GM23338 (cell line): ENCODE data around the gene STX16. TPM values are rescaled to one million over a fixed set of nuclear protein-coding genes. Genes with fewer than 3 reads are reported as not detected.

Source experiments
- ATAC-seq: fragments of 200-7000 bp; cut with Tn5 transposase; 3 replicates; pipeline ENCODE4 v1.9.1; 2020
- DNase-seq: peaks from one replicate; pipeline ENCODE4 v3.0.0-alpha.2; 2015; ENCODE audit warnings: low spot score
- H2AFZ ChIP-seq: fragments of 200-600 bp; sonication (generic); 2 replicates; pipeline ENCODE4 v1.8.0; 2016; ENCODE audit warnings: antibody characterized with exemption, mild to moderate bottlenecking, moderate library complexity
- H3F3A ChIP-seq: fragments of 200-600 bp; sonication (generic); replicated peaks from 2 replicates; pipeline ENCODE4 v1.8.0; 2017; ENCODE audit warnings: antibody characterized with exemption, mixed run types, low read depth
- H3K27ac ChIP-seq: fragments of 200-600 bp; sonication (generic); 2 replicates; pipeline ENCODE4 v1.6.1; 2016; ENCODE audit warnings: low read depth
- H3K27me3 ChIP-seq: fragments of 200-600 bp; sonication (generic); 2 replicates; pipeline ENCODE4 v1.8.0; 2016; ENCODE audit warnings: mild to moderate bottlenecking, mixed run types, moderate library complexity; ENCODE audit not compliant: insufficient read depth
- H3K36me3 ChIP-seq: fragments of 200-600 bp; sonication (generic); 2 replicates; pipeline ENCODE4 v1.8.0; 2016; ENCODE audit warnings: mild to moderate bottlenecking; ENCODE audit not compliant: insufficient read depth
- H3K4me1 ChIP-seq: fragments of 200-600 bp; sonication (generic); 2 replicates; pipeline ENCODE4 v1.8.0; 2016; ENCODE audit warnings: mild to moderate bottlenecking, moderate library complexity; ENCODE audit not compliant: insufficient read depth
- H3K4me2 ChIP-seq: fragments of 200-600 bp; sonication (generic); 2 replicates; pipeline ENCODE4 v1.7.1; 2017; ENCODE audit warnings: mixed run types
- H3K4me3 ChIP-seq: fragments of 200-600 bp; sonication (generic); 2 replicates; pipeline ENCODE4 v1.6.1; 2016; ENCODE audit warnings: mixed run types
- H3K79me2 ChIP-seq: fragments of 200-600 bp; sonication (generic); replicated peaks from 2 replicates; pipeline ENCODE4 v1.8.0; 2017; ENCODE audit warnings: mild to moderate bottlenecking; ENCODE audit not compliant: insufficient read depth
- H3K9me2 ChIP-seq: fragments of 200-600 bp; sonication (generic); 2 replicates; pipeline ENCODE4 v1.8.0; 2017; ENCODE audit not compliant: insufficient read depth
- H4K20me1 ChIP-seq: fragments of 200-600 bp; sonication (generic); replicated peaks from 2 replicates; pipeline ENCODE4 v1.8.0; 2017; ENCODE audit warnings: mild to moderate bottlenecking; ENCODE audit not compliant: insufficient read depth
- H3K27ac Mint-ChIP-seq: 2 replicates; pipeline ENCODE4 v1.8.0; 2020; ENCODE audit warnings: inconsistent platforms, mild to moderate bottlenecking, moderate library complexity, mixed read lengths
- H3K27me3 Mint-ChIP-seq: 3 replicates; pipeline ENCODE4 v1.8.0; 2022; ENCODE audit warnings: low read depth, mild to moderate bottlenecking, moderate library complexity, mixed read lengths, inconsistent platforms; ENCODE audit not compliant: insufficient read depth, poor library complexity
- H3K36me3 Mint-ChIP-seq: 3 replicates; pipeline ENCODE4 v1.8.0; 2021; ENCODE audit warnings: low read depth, mild to moderate bottlenecking, inconsistent platforms, moderate library complexity, mixed read lengths
- H3K4me1 Mint-ChIP-seq: 3 replicates; pipeline ENCODE4 v1.8.0; 2020; ENCODE audit warnings: mild to moderate bottlenecking, inconsistent platforms, mixed read lengths
- H3K4me3 Mint-ChIP-seq: 3 replicates; pipeline ENCODE4 v1.8.0; 2021; ENCODE audit warnings: moderate library complexity, mild to moderate bottlenecking, inconsistent platforms, mixed read lengths
- H3K9me3 Mint-ChIP-seq: 3 replicates; pipeline ENCODE4 v1.8.0; 2020; ENCODE audit warnings: moderate library complexity, mild to moderate bottlenecking, inconsistent platforms, mixed read lengths
- CREB1 ChIP-seq: fragments of 250-450 bp; sonication (Bioruptor Pico); IDR thresholded peaks from 2 replicates; pipeline ENCODE4 v1.5.0; 2020; ENCODE audit warnings: low read depth, mild to moderate bottlenecking, moderate library complexity
- EZH2 ChIP-seq: fragments of 200-600 bp; sonication (generic); IDR thresholded peaks from one replicate; pipeline ENCODE4 v1.8.0; 2017; ENCODE audit warnings: antibody characterized with exemption, mild to moderate bottlenecking, low read depth; ENCODE audit not compliant: unreplicated experiment
- EZH2phosphoT487 ChIP-seq: fragments of 200-600 bp; sonication (generic); IDR thresholded peaks from one replicate; pipeline ENCODE4 v1.8.1; 2018; ENCODE audit warnings: antibody characterized with exemption; ENCODE audit not compliant: unreplicated experiment
- JUNB ChIP-seq: IDR thresholded peaks from one replicate; pipeline ENCODE4 v1.6.1; 2016; ENCODE audit warnings: antibody characterized with exemption; ENCODE audit not compliant: unreplicated experiment
- NANOG ChIP-seq: IDR thresholded peaks from 2 replicates; pipeline ENCODE4 v1.6.1; 2016; ENCODE audit warnings: antibody characterized with exemption, borderline replicate concordance
- POLR2AphosphoS5 ChIP-seq: IDR thresholded peaks from 2 replicates; pipeline ENCODE4 v1.6.1; 2016; ENCODE audit warnings: antibody characterized with exemption, low read depth
- STAT1 ChIP-seq: IDR thresholded peaks from one replicate; pipeline ENCODE4 v1.6.1; 2016; ENCODE audit warnings: antibody characterized with exemption; ENCODE audit not compliant: unreplicated experiment
- ZNF114 ChIP-seq: fragments of 250-450 bp; sonication (Bioruptor Pico); IDR thresholded peaks from 2 replicates; pipeline ENCODE4 v1.5.0; 2020; ENCODE audit warnings: mild to moderate bottlenecking, moderate library complexity
- ZNF331 ChIP-seq: fragments of 250-450 bp; sonication (Bioruptor Pico); IDR thresholded peaks from 2 replicates; pipeline ENCODE4 v1.5.0; 2020; ENCODE audit warnings: low read depth, mild to moderate bottlenecking, moderate library complexity
- ZNF462 ChIP-seq: fragments of 250-450 bp; sonication (Bioruptor Pico); IDR thresholded peaks from 2 replicates; pipeline ENCODE4 v1.5.0; 2020; ENCODE audit warnings: mild to moderate bottlenecking, moderate library complexity
- polyA plus RNA-seq: library from polyadenylated mRNA; unstranded; fragments of >200 nt; fragmentation: Nextera tagmentation; extraction: Ambion mirVana; gene quantifications from 2 replicates; pipeline ENCODE4 v1.2.1, GENCODE V29; 2016
- total RNA-seq: library from RNA; depleted of rRNA; stranded (reverse); fragments of >200 nt; shearing (Covaris generic); gene quantifications from 2 replicates; pipeline ENCODE4 v1.2.3, GENCODE V29; 2014
- TF ChIP-seq, protein P1 (sequence below): IDR thresholded peaks from 2 replicates; pipeline ENCODE4 v1.6.1; 2016; ENCODE audit warnings: antibody characterized with exemption
- TF ChIP-seq, protein P2 (sequence below): IDR thresholded peaks from one replicate; pipeline ENCODE4 v1.6.1; 2018; ENCODE audit warnings: antibody characterized with exemption; ENCODE audit not compliant: unreplicated experiment
- TF ChIP-seq, protein P3 (sequence below), 2 experiments: fragments of 200-600 bp in 1 of 2; sonication (generic) in 1 of 2; conservative IDR thresholded peaks; 2 replicates each; pipeline versions ENCODE4 v1.5.1 to v1.6.1; 2016 to 2017; ENCODE audit warnings: antibody characterized with exemption in 2 of 2, low read depth in 2 of 2, mild to moderate bottlenecking in 2 of 2, moderate library complexity in 1 of 2

STX16 gene
- total and polyA plus RNA-seq, 2 experiments from 2014 or later, result 31.2 to 70.5 TPM

DNA sequence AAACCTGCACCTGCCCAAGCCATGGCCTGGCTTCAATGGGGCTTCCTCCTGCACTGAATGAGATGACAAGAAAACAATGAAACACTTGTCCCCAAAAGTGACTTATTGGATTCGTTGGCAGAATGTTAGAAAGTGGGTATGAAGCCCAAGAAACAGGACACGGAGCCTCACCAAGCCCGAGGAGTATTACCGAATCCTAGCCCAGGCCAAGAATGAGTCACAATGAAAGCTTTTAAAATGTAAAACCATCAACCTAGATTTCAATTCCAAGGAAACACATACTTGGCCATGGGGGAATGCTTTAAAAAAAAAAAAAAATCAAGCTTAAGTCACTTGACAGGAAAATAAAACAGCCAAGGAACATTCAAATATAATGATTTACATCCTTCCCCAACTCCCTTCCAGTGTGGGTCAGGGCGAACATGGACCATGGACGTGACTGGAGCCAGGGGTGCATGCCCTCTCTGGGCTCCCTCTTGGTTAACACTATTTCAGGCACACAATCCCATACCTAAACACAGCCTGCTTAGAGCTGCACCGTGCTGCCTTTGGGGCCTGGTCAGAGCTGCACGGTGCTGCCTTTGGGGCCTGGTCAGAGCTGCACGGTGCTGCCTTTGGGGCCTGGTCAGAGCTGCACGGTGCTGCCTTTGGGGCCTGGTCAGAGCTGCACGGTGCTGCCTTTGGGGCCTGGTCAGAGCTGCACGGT is 3.1 kb upstream of the STX16 start:
- DNase-seq, result no peak
- Histone ChIP-seq H3K27me3 (peaks cover 13% of the 10 kb centered on the region), H2AFZ (peak overlapping the region; percentile 3; the same call in 1 of the 2 replicates), H4K20me1 (no peaks in the 10 kb centered on the region), H3K4me3 (no peak overlapping the region), H3K27ac (no peak overlapping the region), H3K9me2 (no peaks in the 10 kb centered on the region), H3K79me2 (peaks cover 12% of the 10 kb centered on the region), H3F3A (no peaks in the 10 kb centered on the region), H3K36me3 (no peaks in the 10 kb centered on the region), H3K4me2 (no peak overlapping the region), H3K4me1 (peaks cover 13% of the 10 kb centered on the region)
- H3K9me3 Mint-ChIP-seq, result peaks cover 3% of the 10 kb centered on the region; the same call in 2 of the 3 replicates
- H3K27ac Mint-ChIP-seq, result no peak overlapping the region
- H3K4me1 Mint-ChIP-seq, result peaks cover 17% of the 10 kb centered on the region
- TF ChIP-seq STAT1 (no peak), CREB1 (no peak), EZH2phosphoT487 (no peak), EZH2 (no peak), JUNB (no peak), NANOG (no peak), ZNF462 (CRISPR knock-in tag) (no peak), POLR2AphosphoS5 (no peak), ZNF114 (CRISPR knock-in tag) (no peak), ZNF331 (CRISPR knock-in tag) (no peak)
- TF ChIP-seq, protein P1, sequence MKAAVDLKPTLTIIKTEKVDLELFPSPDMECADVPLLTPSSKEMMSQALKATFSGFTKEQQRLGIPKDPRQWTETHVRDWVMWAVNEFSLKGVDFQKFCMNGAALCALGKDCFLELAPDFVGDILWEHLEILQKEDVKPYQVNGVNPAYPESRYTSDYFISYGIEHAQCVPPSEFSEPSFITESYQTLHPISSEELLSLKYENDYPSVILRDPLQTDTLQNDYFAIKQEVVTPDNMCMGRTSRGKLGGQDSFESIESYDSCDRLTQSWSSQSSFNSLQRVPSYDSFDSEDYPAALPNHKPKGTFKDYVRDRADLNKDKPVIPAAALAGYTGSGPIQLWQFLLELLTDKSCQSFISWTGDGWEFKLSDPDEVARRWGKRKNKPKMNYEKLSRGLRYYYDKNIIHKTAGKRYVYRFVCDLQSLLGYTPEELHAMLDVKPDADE, result no peak
- TF ChIP-seq, protein P2, sequence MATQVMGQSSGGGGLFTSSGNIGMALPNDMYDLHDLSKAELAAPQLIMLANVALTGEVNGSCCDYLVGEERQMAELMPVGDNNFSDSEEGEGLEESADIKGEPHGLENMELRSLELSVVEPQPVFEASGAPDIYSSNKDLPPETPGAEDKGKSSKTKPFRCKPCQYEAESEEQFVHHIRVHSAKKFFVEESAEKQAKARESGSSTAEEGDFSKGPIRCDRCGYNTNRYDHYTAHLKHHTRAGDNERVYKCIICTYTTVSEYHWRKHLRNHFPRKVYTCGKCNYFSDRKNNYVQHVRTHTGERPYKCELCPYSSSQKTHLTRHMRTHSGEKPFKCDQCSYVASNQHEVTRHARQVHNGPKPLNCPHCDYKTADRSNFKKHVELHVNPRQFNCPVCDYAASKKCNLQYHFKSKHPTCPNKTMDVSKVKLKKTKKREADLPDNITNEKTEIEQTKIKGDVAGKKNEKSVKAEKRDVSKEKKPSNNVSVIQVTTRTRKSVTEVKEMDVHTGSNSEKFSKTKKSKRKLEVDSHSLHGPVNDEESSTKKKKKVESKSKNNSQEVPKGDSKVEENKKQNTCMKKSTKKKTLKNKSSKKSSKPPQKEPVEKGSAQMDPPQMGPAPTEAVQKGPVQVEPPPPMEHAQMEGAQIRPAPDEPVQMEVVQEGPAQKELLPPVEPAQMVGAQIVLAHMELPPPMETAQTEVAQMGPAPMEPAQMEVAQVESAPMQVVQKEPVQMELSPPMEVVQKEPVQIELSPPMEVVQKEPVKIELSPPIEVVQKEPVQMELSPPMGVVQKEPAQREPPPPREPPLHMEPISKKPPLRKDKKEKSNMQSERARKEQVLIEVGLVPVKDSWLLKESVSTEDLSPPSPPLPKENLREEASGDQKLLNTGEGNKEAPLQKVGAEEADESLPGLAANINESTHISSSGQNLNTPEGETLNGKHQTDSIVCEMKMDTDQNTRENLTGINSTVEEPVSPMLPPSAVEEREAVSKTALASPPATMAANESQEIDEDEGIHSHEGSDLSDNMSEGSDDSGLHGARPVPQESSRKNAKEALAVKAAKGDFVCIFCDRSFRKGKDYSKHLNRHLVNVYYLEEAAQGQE, result no peak
- TF ChIP-seq, protein P3, sequence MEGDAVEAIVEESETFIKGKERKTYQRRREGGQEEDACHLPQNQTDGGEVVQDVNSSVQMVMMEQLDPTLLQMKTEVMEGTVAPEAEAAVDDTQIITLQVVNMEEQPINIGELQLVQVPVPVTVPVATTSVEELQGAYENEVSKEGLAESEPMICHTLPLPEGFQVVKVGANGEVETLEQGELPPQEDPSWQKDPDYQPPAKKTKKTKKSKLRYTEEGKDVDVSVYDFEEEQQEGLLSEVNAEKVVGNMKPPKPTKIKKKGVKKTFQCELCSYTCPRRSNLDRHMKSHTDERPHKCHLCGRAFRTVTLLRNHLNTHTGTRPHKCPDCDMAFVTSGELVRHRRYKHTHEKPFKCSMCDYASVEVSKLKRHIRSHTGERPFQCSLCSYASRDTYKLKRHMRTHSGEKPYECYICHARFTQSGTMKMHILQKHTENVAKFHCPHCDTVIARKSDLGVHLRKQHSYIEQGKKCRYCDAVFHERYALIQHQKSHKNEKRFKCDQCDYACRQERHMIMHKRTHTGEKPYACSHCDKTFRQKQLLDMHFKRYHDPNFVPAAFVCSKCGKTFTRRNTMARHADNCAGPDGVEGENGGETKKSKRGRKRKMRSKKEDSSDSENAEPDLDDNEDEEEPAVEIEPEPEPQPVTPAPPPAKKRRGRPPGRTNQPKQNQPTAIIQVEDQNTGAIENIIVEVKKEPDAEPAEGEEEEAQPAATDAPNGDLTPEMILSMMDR (conservative IDR thresholded peaks at IDR 0.05; ENCODE audit: low read depth in 2 of 2), result no peak
- H3K4me3 Mint-ChIP-seq, result no peak overlapping the region
- ATAC-seq, result no peak
- peaks cover 3% of the 10 kb centered on the region; the same call in 2 of the 3 replicates for H3K36me3 Mint-ChIP-seq
- H3K27me3 Mint-ChIP-seq, result peaks cover 16% of the 10 kb centered on the region
